ENCODE results near the gene DEFB131B.
"Not testable (repeated sequence)": the region's sequence is repeated elsewhere in the genome, so short reads cannot be mapped to it uniquely, and the experiment has no call there.

DEFB131B gene

DNA sequence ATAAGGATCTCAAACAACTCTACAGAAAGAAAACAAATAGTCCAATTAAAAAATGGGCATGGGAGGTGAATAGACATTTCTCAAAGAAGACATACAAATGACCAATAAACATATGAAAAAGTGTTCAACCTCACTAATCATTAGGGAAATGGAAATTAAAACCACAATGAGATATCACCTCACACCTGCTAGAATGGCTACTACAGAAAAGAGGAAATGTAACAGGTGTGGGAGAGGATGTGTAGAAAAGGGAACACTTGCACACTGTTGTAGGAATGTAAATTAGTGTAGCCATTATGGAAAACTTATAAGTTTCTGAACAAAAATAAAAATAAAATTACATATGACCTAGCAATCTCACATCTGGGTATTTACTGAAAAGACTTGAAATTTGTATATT is 7.6 kb upstream of the DEFB131B start:
- H3K27ac ChIP-seq (ENCODE audit: low read length); H3K9ac ChIP-seq (ENCODE audit: low read length); H3K4me2 ChIP-seq (ENCODE audit: low read depth, low read length); H3F3A ChIP-seq (ENCODE audit: insufficient read depth, low read length); H3K79me2 ChIP-seq (ENCODE audit: low read length); H3K9me2 ChIP-seq (replicated peaks; ENCODE audit: insufficient read depth, low read length); H3K4me3 ChIP-seq (ENCODE audit: low read length); H4K20me1 ChIP-seq (ENCODE audit: insufficient read depth, low read length); H3K36me3 ChIP-seq (replicated peaks; ENCODE audit: insufficient read depth, low read length); H3K27me3 ChIP-seq (replicated peaks; ENCODE audit: insufficient read depth, low read length); H3K4me1 ChIP-seq (ENCODE audit: low read length); H2AFZ ChIP-seq (ENCODE audit: low read length); H3K9me3 ChIP-seq (replicated peaks; ENCODE audit: insufficient read depth, low read length); DNase-seq: not testable (repeated sequence)

DNA sequence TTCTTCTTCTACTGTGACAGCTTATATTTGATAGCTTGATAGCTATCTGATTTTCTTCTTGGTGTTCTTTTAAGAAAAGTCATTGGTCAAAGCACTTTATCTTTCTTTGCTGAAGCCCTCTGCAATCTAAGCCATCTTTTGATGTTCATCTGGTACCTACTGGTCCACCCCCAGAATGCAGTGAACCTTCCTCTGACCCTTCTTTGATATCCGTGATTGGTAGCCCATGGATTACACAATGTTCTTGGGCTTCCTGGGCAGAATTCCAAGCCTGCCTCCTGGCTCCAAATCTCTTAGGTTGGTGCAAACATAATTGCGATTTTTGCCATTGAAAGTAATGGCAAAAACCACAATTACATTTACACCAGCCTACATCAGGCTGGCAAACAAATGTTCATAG is 2.0 kb upstream of the DEFB131B start:
- H3K4me1 ChIP-seq (ENCODE audit: low read length); H3K9me3 ChIP-seq (replicated peaks; ENCODE audit: insufficient read depth, low read length); H2AFZ ChIP-seq (ENCODE audit: low read length); H4K20me1 ChIP-seq (ENCODE audit: insufficient read depth, low read length); H3K36me3 ChIP-seq (replicated peaks; ENCODE audit: insufficient read depth, low read length); H3F3A ChIP-seq (ENCODE audit: insufficient read depth, low read length); H3K4me3 ChIP-seq (ENCODE audit: low read length); H3K27ac ChIP-seq (ENCODE audit: low read length); H3K9me2 ChIP-seq (replicated peaks; ENCODE audit: insufficient read depth, low read length); H3K4me2 ChIP-seq (ENCODE audit: low read depth, low read length); H3K27me3 ChIP-seq (replicated peaks; ENCODE audit: insufficient read depth, low read length); H3K79me2 ChIP-seq (ENCODE audit: low read length); H3K9ac ChIP-seq (ENCODE audit: low read length); DNase-seq: not testable (repeated sequence)

DNA sequence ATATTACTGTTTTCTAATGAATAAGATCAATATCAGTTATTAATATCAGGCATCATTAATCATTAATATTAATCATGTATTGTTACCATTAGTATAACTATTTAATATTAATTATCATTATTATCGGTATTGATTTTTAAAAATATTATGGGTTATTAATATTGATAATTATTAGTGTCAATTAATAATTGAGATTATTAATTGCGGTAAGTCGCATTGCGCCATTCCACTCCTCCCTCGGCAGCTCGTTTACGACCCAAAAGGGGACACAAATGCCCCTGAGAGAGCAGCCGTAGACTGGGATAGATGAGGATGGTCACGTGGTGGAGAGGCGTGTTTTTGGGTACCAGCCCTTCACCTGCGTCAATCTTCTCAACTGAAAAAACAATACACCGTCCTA is 7.6 kb downstream of the DEFB131B start:
- not testable (repeated sequence) for H3K9me2 ChIP-seq (replicated peaks; ENCODE audit: insufficient read depth, low read length); H3K36me3 ChIP-seq (replicated peaks; ENCODE audit: insufficient read depth, low read length); H3K9ac ChIP-seq (ENCODE audit: low read length); H3K79me2 ChIP-seq (ENCODE audit: low read length); H4K20me1 ChIP-seq (ENCODE audit: insufficient read depth, low read length); H3K4me1 ChIP-seq (ENCODE audit: low read length); H3K9me3 ChIP-seq (replicated peaks; ENCODE audit: insufficient read depth, low read length); H3K27ac ChIP-seq (ENCODE audit: low read length); DNase-seq; H3K4me2 ChIP-seq (ENCODE audit: low read depth, low read length); H3K27me3 ChIP-seq (replicated peaks; ENCODE audit: insufficient read depth, low read length); H3K4me3 ChIP-seq (ENCODE audit: low read length); H2AFZ ChIP-seq (ENCODE audit: low read length); H3F3A ChIP-seq (ENCODE audit: insufficient read depth, low read length)

DNA sequence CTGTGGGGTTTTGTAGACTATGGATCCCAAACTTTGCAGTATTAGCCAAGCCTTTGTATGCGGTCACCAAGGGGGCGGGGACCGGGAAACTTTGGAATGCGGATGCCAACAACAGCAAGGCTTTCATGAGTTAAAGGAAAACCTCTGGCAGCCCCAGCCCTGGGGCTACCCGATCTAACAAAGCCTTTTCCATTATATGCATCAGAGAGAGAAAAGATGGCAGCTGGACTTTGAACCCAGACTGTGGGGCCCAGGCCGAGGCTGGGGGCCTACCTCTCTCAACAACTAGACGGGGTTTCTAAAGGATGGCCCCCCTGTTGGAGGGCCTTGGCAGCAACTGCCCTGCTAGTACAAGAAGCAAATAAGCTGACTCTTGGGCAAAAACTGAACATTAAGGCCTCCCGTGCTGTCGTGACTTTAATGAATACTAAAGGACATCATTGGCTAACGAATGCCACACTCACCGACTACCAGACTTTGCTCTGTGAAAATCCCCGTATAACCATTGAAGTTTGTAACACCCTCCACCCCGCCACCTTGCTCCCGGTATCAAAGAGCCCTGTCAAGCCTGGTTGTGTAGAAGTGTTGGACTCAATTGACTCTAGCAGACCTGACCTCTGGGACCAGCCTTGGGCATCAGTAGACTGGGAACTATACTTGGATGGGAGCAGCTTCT is 10.2 kb downstream of the DEFB131B start:
- H3K4me3 ChIP-seq (ENCODE audit: low read length); H4K20me1 ChIP-seq (ENCODE audit: insufficient read depth, low read length); H3K27ac ChIP-seq (ENCODE audit: low read length); H3K9me3 ChIP-seq (replicated peaks; ENCODE audit: insufficient read depth, low read length); H3K4me1 ChIP-seq (ENCODE audit: low read length); H3K36me3 ChIP-seq (replicated peaks; ENCODE audit: insufficient read depth, low read length); H2AFZ ChIP-seq (ENCODE audit: low read length); H3K9ac ChIP-seq (ENCODE audit: low read length); H3K9me2 ChIP-seq (replicated peaks; ENCODE audit: insufficient read depth, low read length); DNase-seq; H3K79me2 ChIP-seq (ENCODE audit: low read length); H3F3A ChIP-seq (ENCODE audit: insufficient read depth, low read length); H3K27me3 ChIP-seq (replicated peaks; ENCODE audit: insufficient read depth, low read length); H3K4me2 ChIP-seq (ENCODE audit: low read depth, low read length): not testable (repeated sequence)

DNA sequence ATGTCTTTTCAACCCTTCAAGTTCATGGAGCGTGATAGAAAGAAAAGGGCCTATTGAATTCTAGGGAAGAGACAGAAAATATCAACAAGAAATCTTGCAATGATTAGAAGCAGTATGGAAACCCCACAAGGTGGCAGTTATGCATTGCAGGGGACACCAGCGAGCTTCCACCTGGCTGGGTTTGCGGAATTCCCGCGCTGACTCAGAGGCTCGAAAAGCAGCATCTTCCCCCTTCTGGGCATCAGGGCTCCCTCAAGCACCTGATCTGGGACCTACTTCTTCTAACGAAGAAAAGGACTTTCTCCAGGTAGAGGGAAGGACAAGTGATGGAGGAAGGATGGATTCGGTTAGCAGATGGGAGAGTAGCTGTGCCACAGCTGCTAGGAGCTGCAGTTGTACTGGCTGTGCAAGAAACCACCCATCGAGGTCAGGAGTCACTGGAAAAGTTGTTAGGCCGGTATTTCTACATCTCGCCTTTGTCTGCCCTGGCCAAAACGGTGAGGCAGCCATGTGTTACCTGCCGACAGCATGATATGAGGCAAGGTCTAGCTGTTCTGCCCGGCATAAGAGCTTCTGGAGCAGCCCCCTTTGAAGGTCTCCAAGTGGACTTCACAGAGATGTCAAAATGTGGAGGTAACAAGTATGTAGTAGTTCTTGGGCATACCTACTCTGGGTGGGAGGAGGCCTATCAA is 11.1 kb downstream of the DEFB131B start:
- H3K79me2 ChIP-seq (ENCODE audit: low read length); H3K4me2 ChIP-seq (ENCODE audit: low read depth, low read length); H2AFZ ChIP-seq (ENCODE audit: low read length); H3K9me3 ChIP-seq (replicated peaks; ENCODE audit: insufficient read depth, low read length); H3K9me2 ChIP-seq (replicated peaks; ENCODE audit: insufficient read depth, low read length); H3K27me3 ChIP-seq (replicated peaks; ENCODE audit: insufficient read depth, low read length); H3K4me1 ChIP-seq (ENCODE audit: low read length); H3K4me3 ChIP-seq (ENCODE audit: low read length); DNase-seq; H3K9ac ChIP-seq (ENCODE audit: low read length); H3F3A ChIP-seq (ENCODE audit: insufficient read depth, low read length); H3K27ac ChIP-seq (ENCODE audit: low read length); H4K20me1 ChIP-seq (ENCODE audit: insufficient read depth, low read length); H3K36me3 ChIP-seq (replicated peaks; ENCODE audit: insufficient read depth, low read length): not testable (repeated sequence)

DNA sequence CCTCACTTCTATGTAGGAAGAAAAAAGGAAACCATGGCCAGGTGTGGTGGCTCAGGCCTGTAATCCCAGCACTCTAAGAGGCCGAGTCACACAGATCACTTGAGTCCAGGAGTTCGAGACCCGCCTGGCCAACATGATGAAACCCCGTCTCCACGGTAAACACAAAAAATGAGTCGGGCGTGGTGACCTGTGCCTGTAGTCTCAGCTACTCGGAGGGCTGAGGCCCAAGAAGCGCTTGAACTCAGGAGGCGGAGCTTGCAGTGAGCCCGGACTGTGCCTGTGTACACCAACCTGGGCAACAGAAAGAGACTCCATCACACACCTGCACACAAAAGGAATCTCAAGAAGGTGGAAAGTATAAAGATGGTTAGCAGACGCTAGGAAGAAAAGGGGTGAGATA is 17.7 kb downstream of the DEFB131B start:
- no peaks in the 10 kb centered on the region for H4K20me1 ChIP-seq (ENCODE audit: insufficient read depth, low read length)
- no peaks in the 10 kb centered on the region for H3K27me3 ChIP-seq (replicated peaks; ENCODE audit: insufficient read depth, low read length)
- H3K79me2 ChIP-seq (ENCODE audit: low read length) = no peaks in the 10 kb centered on the region
- no peak overlapping the region for H3K9ac ChIP-seq (ENCODE audit: low read length)
- no peaks in the 10 kb centered on the region for H3K4me1 ChIP-seq (ENCODE audit: low read length)
- H3K9me2 ChIP-seq (replicated peaks; ENCODE audit: insufficient read depth, low read length) = no peaks in the 10 kb centered on the region
- no peak overlapping the region for H3K27ac ChIP-seq (ENCODE audit: low read length)
- H2AFZ ChIP-seq (ENCODE audit: low read length) = no peak overlapping the region
- no peak for DNase-seq
- no peaks in the 10 kb centered on the region for H3K9me3 ChIP-seq (replicated peaks; ENCODE audit: insufficient read depth, low read length)
- TF ChIP-seq, protein P1, sequence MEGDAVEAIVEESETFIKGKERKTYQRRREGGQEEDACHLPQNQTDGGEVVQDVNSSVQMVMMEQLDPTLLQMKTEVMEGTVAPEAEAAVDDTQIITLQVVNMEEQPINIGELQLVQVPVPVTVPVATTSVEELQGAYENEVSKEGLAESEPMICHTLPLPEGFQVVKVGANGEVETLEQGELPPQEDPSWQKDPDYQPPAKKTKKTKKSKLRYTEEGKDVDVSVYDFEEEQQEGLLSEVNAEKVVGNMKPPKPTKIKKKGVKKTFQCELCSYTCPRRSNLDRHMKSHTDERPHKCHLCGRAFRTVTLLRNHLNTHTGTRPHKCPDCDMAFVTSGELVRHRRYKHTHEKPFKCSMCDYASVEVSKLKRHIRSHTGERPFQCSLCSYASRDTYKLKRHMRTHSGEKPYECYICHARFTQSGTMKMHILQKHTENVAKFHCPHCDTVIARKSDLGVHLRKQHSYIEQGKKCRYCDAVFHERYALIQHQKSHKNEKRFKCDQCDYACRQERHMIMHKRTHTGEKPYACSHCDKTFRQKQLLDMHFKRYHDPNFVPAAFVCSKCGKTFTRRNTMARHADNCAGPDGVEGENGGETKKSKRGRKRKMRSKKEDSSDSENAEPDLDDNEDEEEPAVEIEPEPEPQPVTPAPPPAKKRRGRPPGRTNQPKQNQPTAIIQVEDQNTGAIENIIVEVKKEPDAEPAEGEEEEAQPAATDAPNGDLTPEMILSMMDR (IDR thresholded peaks at IDR 0.05; ENCODE audit: low read length) = no peak
- TF ChIP-seq EZH2phosphoT487 (IDR thresholded peaks at IDR 0.05; ENCODE audit: low read length) (no peak), EZH2 (optimal IDR thresholded peaks at IDR 0.05; ENCODE audit: low read depth, low read length) (no peak)
- H3K36me3 ChIP-seq (replicated peaks; ENCODE audit: insufficient read depth, low read length) = no peaks in the 10 kb centered on the region
- H3K4me2 ChIP-seq (ENCODE audit: low read depth, low read length) = no peak overlapping the region
- no peaks in the 10 kb centered on the region for H3F3A ChIP-seq (ENCODE audit: insufficient read depth, low read length)
- H3K4me3 ChIP-seq (ENCODE audit: low read length) = no peak overlapping the region

DNA sequence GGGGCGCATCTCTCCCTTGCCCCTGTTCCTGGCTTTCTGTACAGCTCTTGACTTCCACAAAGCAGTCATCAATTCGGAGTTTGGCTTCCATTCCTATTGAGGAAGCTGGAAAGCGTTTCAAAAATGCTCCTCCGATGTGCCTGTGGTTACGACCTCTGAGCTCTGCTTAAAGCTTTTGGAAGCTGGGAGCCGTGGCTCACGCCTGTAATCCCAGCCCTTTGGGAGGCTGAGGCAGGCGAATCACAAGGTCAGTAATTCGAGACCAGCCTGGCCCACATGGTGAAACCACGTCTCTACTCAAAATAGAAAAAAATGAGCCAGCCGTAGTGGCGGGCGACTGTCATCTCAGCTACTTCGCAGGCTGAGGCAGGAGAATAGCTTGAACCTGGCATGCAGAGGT is 22.9 kb downstream of the DEFB131B start:
- not testable (repeated sequence) for H3K27me3 ChIP-seq (replicated peaks; ENCODE audit: insufficient read depth, low read length); DNase-seq

More for the DNA sequence above, 22.9 kb downstream of the DEFB131B start:
- H3K36me3 ChIP-seq (replicated peaks; ENCODE audit: insufficient read depth, low read length); H2AFZ ChIP-seq (ENCODE audit: low read length); H3K4me2 ChIP-seq (ENCODE audit: low read depth, low read length); H4K20me1 ChIP-seq (ENCODE audit: insufficient read depth, low read length); H3K27ac ChIP-seq (ENCODE audit: low read length); H3K4me1 ChIP-seq (ENCODE audit: low read length); H3K79me2 ChIP-seq (ENCODE audit: low read length); H3F3A ChIP-seq (ENCODE audit: insufficient read depth, low read length); H3K9me3 ChIP-seq (replicated peaks; ENCODE audit: insufficient read depth, low read length); H3K9ac ChIP-seq (ENCODE audit: low read length); H3K4me3 ChIP-seq (ENCODE audit: low read length); H3K9me2 ChIP-seq (replicated peaks; ENCODE audit: insufficient read depth, low read length): not testable (repeated sequence)

Data from MM.1S (cell line).